ENCODE data around the gene MICAL3.

Gene MICAL3

GRCh38 chr22:17873804-17874203 lies 150.6 kb downstream of the MICAL3 start:
- in situ Hi-C loops (cut with HindIII; ENCODE audit: low sequenced_read_pairs) = no loop called here

DNA sequence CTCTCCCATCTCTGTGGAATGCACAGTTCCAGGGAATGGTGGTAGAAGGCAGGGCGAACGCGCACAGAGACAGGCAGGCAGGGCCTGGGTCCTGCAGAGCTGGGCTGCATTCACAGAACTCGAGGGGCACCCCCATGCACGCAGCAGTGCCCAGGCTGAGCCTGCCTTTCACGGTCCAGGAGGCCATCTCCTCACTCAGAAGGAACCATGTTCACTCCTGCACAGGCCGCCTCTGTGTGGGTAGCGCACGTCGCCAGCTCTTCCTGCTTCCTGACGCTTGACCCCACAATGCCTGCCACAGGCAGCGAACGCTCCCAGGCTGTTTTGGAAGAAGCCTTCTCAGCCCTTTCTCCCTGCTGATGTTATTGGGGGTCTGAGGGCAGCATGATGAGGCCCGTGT lies 151.2 kb downstream of the MICAL3 start:
- in situ Hi-C loops (cut with HindIII; ENCODE audit: low sequenced_read_pairs) = no loop called here

- in situ Hi-C loops (cut with HindIII; ENCODE audit: low sequenced_read_pairs) = no loop called here
Measured at GRCh38 chr22:17872471-17872870, 151.9 kb downstream of the MICAL3 start.

DNA sequence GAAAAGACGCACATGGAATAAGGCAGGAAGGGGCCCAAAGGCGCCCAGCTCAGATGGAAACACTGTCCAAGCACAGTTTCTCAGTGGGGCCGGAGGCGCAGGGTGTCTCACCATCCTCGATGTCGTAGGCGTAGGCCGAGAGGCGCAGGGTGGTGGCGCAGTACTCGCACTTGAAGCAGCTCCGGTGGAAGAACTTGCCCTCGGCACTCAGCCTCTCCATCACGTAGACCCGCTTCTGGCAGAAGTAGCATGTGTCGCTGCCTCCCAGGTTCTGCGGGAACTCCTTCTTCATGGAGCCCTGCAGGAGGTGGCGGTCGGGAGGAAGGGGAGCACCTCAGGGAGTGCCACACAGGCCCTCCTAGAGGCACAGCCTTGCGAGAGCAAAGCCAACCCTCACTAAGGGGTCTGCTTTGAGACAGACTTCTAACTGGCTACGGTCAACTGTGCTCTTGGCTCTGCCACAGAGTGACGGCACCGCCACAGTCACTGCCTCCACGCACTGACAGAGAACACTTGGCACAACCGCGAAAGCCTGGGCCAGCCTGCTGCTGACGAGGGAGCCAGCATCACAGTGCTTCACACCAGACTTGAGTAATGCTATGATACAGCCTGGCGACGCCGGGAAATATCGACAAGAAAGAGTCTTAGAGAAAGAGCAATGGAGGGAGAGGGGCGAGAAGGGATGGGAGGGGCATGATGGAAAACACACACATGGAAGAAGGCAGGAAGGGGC lies 152.5 kb downstream of the MICAL3 start:
- in situ Hi-C loops (cut with HindIII; ENCODE audit: low sequenced_read_pairs) = no loop called here

- in situ Hi-C loops (cut with HindIII; ENCODE audit: low sequenced_read_pairs) = no loop called here
Measured at GRCh38 chr22:17870407-17870806, 154.0 kb downstream of the MICAL3 start.

DNA sequence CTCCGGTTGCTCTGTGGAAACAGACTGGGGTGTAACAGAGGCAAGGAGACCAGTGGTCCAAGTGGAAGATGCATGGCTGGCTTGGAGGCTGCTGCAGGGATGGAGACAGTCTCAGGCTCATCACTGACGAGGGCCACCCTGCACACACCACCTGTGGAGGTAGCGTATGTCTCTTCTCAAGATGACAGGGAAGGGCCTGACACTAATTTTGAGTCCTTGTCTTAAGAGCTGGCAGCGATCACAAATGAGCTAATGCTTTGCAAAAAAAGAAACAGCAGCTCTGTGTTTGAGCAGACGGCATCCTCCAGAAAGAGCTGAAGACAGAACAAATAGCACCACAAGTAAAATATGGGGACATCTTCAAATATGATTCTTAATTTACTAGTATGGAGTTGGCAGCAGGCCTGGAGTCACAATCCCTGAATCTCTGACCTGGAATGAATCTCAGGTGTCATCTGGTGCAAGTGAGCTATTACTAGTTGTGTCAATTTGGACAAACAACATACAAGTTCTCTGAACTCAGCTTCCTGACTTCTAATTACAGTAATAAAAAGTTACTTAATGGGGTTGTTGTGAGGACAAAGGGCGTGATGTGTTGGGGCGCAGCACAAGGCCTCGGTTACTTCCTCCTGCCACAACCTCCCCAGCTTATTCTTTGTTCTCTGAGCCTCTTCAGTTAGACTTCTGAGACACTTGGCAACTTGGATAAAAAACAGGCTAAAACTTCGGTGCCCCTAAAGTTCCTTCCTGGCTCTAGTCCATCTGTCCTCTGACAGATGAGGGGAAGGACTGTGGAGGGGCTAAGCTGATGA lies 154.9 kb downstream of the MICAL3 start:
- in situ Hi-C loops (cut with HindIII; ENCODE audit: low sequenced_read_pairs) = no loop called here

GRCh38 chr22:17868771-17869170 lies 155.6 kb downstream of the MICAL3 start:
- in situ Hi-C loops (cut with HindIII; ENCODE audit: low sequenced_read_pairs) = no loop called here

DNA sequence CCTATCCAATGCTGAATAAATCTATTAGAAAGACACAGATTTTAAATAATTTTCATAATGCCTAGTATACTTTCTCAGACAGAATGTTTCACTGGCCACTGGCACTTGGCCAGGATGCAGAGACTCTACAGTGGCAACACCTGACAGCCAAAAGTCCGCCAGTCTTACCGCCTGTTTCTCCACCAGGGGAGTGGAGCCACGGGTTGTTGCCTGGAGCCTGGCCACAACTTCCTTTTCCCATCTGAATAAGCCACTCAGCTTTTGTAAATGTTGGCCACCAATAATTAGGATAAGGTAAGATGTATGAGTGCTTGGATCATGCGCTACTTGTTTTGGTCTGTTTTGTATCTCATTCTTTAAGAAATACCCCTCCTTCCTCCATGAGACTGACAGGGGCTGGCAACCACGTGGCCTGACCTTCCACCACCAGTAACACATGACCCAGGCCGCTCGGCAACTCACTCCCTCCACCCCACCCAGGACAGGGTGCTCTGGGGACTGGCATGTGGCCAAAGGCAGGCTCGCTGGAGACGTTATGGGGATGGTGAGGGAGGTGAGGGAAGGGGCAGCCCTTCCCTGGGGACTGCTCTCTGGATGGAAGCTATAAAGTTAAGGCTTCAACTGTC lies 157.1 kb downstream of the MICAL3 start:
- in situ Hi-C loops (cut with HindIII; ENCODE audit: low sequenced_read_pairs) = no loop called here

DNA sequence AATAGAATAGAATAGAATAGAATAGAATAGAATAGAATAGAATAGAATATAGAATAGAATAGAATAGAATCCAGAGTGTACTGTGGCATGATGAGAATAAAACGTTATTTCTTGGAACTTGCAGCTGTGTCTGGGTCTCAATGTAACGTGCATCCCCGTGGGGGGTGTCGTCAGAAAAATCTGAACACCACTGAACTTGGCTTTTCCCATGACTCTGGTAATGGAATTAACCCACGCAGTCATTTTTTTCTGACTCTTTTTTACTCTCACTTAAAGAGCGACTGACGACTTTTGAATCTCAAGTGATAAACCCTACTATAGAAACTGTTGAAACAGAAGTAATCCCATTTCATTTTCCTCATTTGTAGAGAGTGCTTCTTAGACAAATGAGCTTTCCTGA lies 157.7 kb downstream of the MICAL3 start:
- in situ Hi-C loops (cut with HindIII; ENCODE audit: low sequenced_read_pairs) = no loop called here

GRCh38 chr22:17866127-17866526 lies 158.2 kb downstream of the MICAL3 start:
- in situ Hi-C loops (cut with HindIII; ENCODE audit: low sequenced_read_pairs) = no loop called here

- in situ Hi-C loops (cut with HindIII; ENCODE audit: low sequenced_read_pairs) = no loop called here
Measured at GRCh38 chr22:17865183-17866055, 158.9 kb downstream of the MICAL3 start.

GRCh38 chr22:17864398-17865182 lies 159.8 kb downstream of the MICAL3 start:
- in situ Hi-C loops (cut with HindIII; ENCODE audit: low sequenced_read_pairs) = no loop called here

GRCh38 chr22:17862646-17863181 lies 161.6 kb downstream of the MICAL3 start:
- in situ Hi-C loops (cut with HindIII; ENCODE audit: low sequenced_read_pairs) = no loop called here

GRCh38 chr22:17861909-17862308 lies 162.5 kb downstream of the MICAL3 start:
- in situ Hi-C loops (cut with HindIII; ENCODE audit: low sequenced_read_pairs) = no loop called here

DNA sequence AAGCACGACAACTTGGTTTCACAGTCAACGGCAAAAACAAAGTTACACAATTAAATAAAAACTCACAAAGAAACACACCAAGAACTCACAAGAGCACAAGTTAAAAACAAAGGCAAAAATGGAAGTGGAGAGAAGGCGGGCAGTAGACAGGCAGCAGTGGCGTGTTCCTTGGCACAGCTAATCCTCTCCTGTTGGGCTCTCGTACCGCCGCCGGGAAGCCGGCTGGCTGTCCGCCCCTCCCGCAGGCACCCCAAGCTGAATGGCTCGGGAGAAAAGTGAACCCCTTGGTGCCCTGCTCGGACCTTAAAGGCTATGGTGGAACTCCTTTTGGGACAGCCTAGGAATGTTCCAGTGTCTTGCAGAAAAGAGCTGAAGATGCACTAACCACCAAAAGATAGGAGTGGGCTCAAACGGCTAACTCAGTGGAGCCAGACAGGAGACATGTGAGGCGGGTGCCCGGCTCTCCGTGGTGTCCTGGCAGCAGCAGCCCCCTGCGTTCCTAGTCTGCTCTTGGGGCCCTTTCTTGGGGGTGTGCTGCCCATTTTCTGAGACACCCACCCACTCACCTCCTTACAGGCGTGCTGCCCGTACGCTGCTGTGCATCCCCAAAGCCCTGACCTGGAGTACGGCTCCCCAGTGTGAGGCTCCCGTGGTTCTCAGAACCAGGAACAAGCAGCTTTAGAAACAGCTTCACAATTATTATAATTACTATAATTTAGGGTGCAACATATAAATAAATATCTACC lies 164.0 kb downstream of the MICAL3 start:
- in situ Hi-C loops (cut with HindIII; ENCODE audit: low sequenced_read_pairs) = no loop called here

GRCh38 chr22:17858033-17858432 lies 166.3 kb downstream of the MICAL3 start:
- in situ Hi-C loops (cut with HindIII; ENCODE audit: low sequenced_read_pairs) = no loop called here

- in situ Hi-C loops (cut with HindIII; ENCODE audit: low sequenced_read_pairs) = no loop called here
Measured at GRCh38 chr22:17855572-17856290, 168.6 kb downstream of the MICAL3 start.

DNA sequence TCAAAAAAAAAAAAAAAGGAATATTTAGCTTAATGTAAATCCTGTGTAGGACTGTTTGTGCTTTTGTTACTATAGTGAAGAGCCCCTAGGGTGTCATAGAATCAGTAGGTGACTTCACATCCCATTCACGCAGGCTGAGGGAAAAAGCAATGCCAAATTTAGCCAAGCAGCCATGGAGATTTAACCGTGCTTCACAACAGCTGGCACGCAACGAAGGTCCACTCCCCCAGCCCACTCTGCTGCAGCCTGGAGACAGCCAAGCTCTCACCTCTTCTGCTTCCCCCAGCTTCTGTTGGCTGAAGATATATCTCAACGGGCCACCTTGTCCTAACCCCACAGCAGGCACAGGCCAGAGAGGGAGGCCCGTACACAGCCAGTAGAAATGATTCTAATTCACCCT lies 171.3 kb downstream of the MICAL3 start:
- in situ Hi-C loops (cut with HindIII; ENCODE audit: low sequenced_read_pairs) = no loop called here

DNA sequence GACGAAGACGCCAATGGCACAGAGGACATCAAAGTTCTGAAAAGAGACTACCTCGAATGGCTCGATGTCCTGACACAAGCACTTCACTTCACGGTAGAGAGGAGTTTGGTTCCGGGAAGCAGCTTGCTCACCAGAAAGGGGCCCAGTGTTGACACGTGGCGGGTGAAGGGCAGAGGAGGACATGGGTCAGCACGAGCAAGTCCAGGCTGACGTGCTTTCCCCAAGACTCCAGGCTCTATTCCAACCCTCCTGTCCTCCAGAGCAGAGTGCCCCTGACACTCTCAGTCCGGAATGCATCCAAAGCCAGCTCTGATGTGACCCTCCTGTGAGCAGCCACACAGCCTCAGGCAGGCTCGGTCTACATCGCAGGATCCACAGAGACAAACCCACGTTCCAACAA lies 172.6 kb downstream of the MICAL3 start:
- in situ Hi-C loops (cut with HindIII; ENCODE audit: low sequenced_read_pairs) = no loop called here
